ENCODE results near the gene MLLT3. TPM values are rescaled to one million over a fixed set of nuclear protein-coding genes. Genes with fewer than 3 reads are reported as not detected.

The MLLT3 gene
- total and polyA plus RNA-seq, 4 donors = 3.6 to 16.5 (median 6.6) TPM

GRCh38 chr9:20320921-20321320 lies 301.4 kb downstream of the MLLT3 start:
- WGBS, 2 donors = 78 to 86% methylated on average over 2 of the region's 2 CpGs
- no peaks in the 10 kb centered on the region for H3K27me3 ChIP-seq (ENCODE audit: control insufficient read depth in 1 of 2, insufficient read depth in 2 of 2, low read length in 1 of 2)
- ATAC-seq (ENCODE audit: low FRiP score) (no peak), DNase-seq (no peak)
- H3K36me3 ChIP-seq (ENCODE audit: control insufficient read depth in 1 of 2, insufficient read depth in 2 of 2, low read length in 1 of 2) = no peaks in the 10 kb centered on the region
- H3K4me3 ChIP-seq (ENCODE audit: low read length in 2 of 2) = no peak overlapping the region
- H3K9me3 ChIP-seq (ENCODE audit: control insufficient read depth, low read length) = no peaks in the 10 kb centered on the region
- no peak overlapping the region for H3K27ac ChIP-seq (ENCODE audit: low read depth in 1 of 2, low read length in 2 of 2)
- intact Hi-C loops (cut with DNase I) = no loop called here
- no peaks in the 10 kb centered on the region for H3K4me1 ChIP-seq (ENCODE audit: control insufficient read depth in 1 of 2, insufficient read depth in 2 of 2, low read length in 2 of 2)

GRCh38 chr9:20319641-20320337 lies 302.5 kb downstream of the MLLT3 start:
- ATAC-seq (ENCODE audit: low FRiP score) (no peak), DNase-seq (no peak)
- Histone ChIP-seq H3K27ac (ENCODE audit: low read depth in 1 of 2, low read length in 2 of 2) (no peak overlapping the region), H3K36me3 (ENCODE audit: control insufficient read depth in 1 of 2, insufficient read depth in 2 of 2, low read length in 1 of 2) (no peaks in the 10 kb centered on the region), H3K27me3 (ENCODE audit: control insufficient read depth in 1 of 2, insufficient read depth in 2 of 2, low read length in 1 of 2) (no peaks in the 10 kb centered on the region), H3K4me3 (ENCODE audit: low read length in 2 of 2) (no peak overlapping the region), H3K4me1 (ENCODE audit: control insufficient read depth in 1 of 2, insufficient read depth in 2 of 2, low read length in 2 of 2) (no peaks in the 10 kb centered on the region), H3K9me3 (ENCODE audit: control insufficient read depth, low read length) (no peaks in the 10 kb centered on the region)
- WGBS, 2 donors = 82 to 83% methylated on average over 7 of the region's 7 CpGs
- intact Hi-C loops (cut with DNase I) = no loop called here

- intact Hi-C loops (cut with DNase I) = no loop called here
- H3K27ac ChIP-seq (ENCODE audit: low read depth in 1 of 2, low read length in 2 of 2) = no peak overlapping the region
- DNase-seq (no peak), ATAC-seq (ENCODE audit: low FRiP score) (no peak)
- no peaks in the 10 kb centered on the region for H3K4me1 ChIP-seq (ENCODE audit: control insufficient read depth in 1 of 2, insufficient read depth in 2 of 2, low read length in 2 of 2)
- H3K9me3 ChIP-seq (ENCODE audit: control insufficient read depth, low read length) = no peaks in the 10 kb centered on the region
- WGBS, 2 donors = 49 to 63% methylated on average over 8 of the region's 8 CpGs
- no peaks in the 10 kb centered on the region for H3K27me3 ChIP-seq (ENCODE audit: control insufficient read depth in 1 of 2, insufficient read depth in 2 of 2, low read length in 1 of 2)
- H3K36me3 ChIP-seq (ENCODE audit: control insufficient read depth in 1 of 2, insufficient read depth in 2 of 2, low read length in 1 of 2) = no peaks in the 10 kb centered on the region
- H3K4me3 ChIP-seq (ENCODE audit: low read length in 2 of 2) = no peak overlapping the region
Measured at GRCh38 chr9:20319241-20319640, 303.1 kb downstream of the MLLT3 start.

GRCh38 chr9:20317701-20318100 lies 304.6 kb downstream of the MLLT3 start:
- Histone ChIP-seq H3K4me3 (ENCODE audit: low read length in 2 of 2) (no peak overlapping the region), H3K27ac (ENCODE audit: low read depth in 1 of 2, low read length in 2 of 2) (no peak overlapping the region), H3K36me3 (ENCODE audit: control insufficient read depth in 1 of 2, insufficient read depth in 2 of 2, low read length in 1 of 2) (no peaks in the 10 kb centered on the region), H3K9me3 (ENCODE audit: control insufficient read depth, low read length) (no peaks in the 10 kb centered on the region), H3K27me3 (ENCODE audit: control insufficient read depth in 1 of 2, insufficient read depth in 2 of 2, low read length in 1 of 2) (no peaks in the 10 kb centered on the region), H3K4me1 (ENCODE audit: control insufficient read depth in 1 of 2, insufficient read depth in 2 of 2, low read length in 2 of 2) (no peaks in the 10 kb centered on the region)
- no peak for ATAC-seq (ENCODE audit: low FRiP score)
- WGBS, 2 donors = 94 to 95% methylated on average over 5 of the region's 5 CpGs
- intact Hi-C loops (cut with DNase I) = no loop called here
- DNase-seq = no peak

GRCh38 chr9:20316372-20316771 lies 305.9 kb downstream of the MLLT3 start:
- no peak for ATAC-seq (ENCODE audit: low FRiP score)
- Histone ChIP-seq H3K4me1 (ENCODE audit: control insufficient read depth in 1 of 2, insufficient read depth in 2 of 2, low read length in 2 of 2) (no peaks in the 10 kb centered on the region), H3K27ac (ENCODE audit: low read depth in 1 of 2, low read length in 2 of 2) (no peak overlapping the region), H3K36me3 (ENCODE audit: control insufficient read depth in 1 of 2, insufficient read depth in 2 of 2, low read length in 1 of 2) (no peaks in the 10 kb centered on the region), H3K9me3 (ENCODE audit: control insufficient read depth, low read length) (no peaks in the 10 kb centered on the region), H3K4me3 (ENCODE audit: low read length in 2 of 2) (no peak overlapping the region), H3K27me3 (ENCODE audit: control insufficient read depth in 1 of 2, insufficient read depth in 2 of 2, low read length in 1 of 2) (no peaks in the 10 kb centered on the region)
- DNase-seq = no peak
- intact Hi-C loops (cut with DNase I) = no loop called here
- 86 to 88% methylated on average over 9 of the region's 9 CpGs for WGBS, 2 donors

GRCh38 chr9:20315677-20316076 lies 306.6 kb downstream of the MLLT3 start:
- no peak overlapping the region for H3K4me3 ChIP-seq (ENCODE audit: low read length in 2 of 2)
- H3K27me3 ChIP-seq (ENCODE audit: control insufficient read depth in 1 of 2, insufficient read depth in 2 of 2, low read length in 1 of 2) = no peaks in the 10 kb centered on the region
- H3K4me1 ChIP-seq (ENCODE audit: control insufficient read depth in 1 of 2, insufficient read depth in 2 of 2, low read length in 2 of 2) = no peaks in the 10 kb centered on the region
- no peak for ATAC-seq (ENCODE audit: low FRiP score)
- intact Hi-C loops (cut with DNase I) = no loop called here
- WGBS, 2 donors = 52 to 57% methylated on average over 2 of the region's 2 CpGs
- no peaks in the 10 kb centered on the region for H3K36me3 ChIP-seq (ENCODE audit: control insufficient read depth in 1 of 2, insufficient read depth in 2 of 2, low read length in 1 of 2)
- no peaks in the 10 kb centered on the region for H3K9me3 ChIP-seq (ENCODE audit: control insufficient read depth, low read length)
- no peak for DNase-seq
- no peak overlapping the region for H3K27ac ChIP-seq (ENCODE audit: low read depth in 1 of 2, low read length in 2 of 2)

GRCh38 chr9:20314981-20315380 lies 307.3 kb downstream of the MLLT3 start:
- intact Hi-C loops (cut with DNase I) = no loop called here
- 87% methylated on average over 3 of the region's 3 CpGs for WGBS, 2 donors

GRCh38 chr9:20313415-20313814 lies 308.9 kb downstream of the MLLT3 start:
- Histone ChIP-seq H3K36me3 (ENCODE audit: control insufficient read depth in 1 of 2, insufficient read depth in 2 of 2, low read length in 1 of 2) (no peaks in the 10 kb centered on the region), H3K27me3 (ENCODE audit: control insufficient read depth in 1 of 2, insufficient read depth in 2 of 2, low read length in 1 of 2) (no peaks in the 10 kb centered on the region), H3K4me1 (ENCODE audit: control insufficient read depth in 1 of 2, insufficient read depth in 2 of 2, low read length in 2 of 2) (no peaks in the 10 kb centered on the region), H3K9me3 (ENCODE audit: control insufficient read depth, low read length) (no peaks in the 10 kb centered on the region), H3K27ac (ENCODE audit: low read depth in 1 of 2, low read length in 2 of 2) (no peak overlapping the region), H3K4me3 (ENCODE audit: low read length in 2 of 2) (no peak overlapping the region)
- intact Hi-C loops (cut with DNase I) = no loop called here
- WGBS, 2 donors = 15 to 25% methylated on average over 1 of the region's 1 CpG
- no peak for ATAC-seq (ENCODE audit: low FRiP score)
- no peak for DNase-seq

More at GRCh38 chr9:20314981-20315380, 307.3 kb downstream of the MLLT3 start:
- ATAC-seq (ENCODE audit: low FRiP score) = no peak
- DNase-seq = no peak
- Histone ChIP-seq H3K4me1 (ENCODE audit: control insufficient read depth in 1 of 2, insufficient read depth in 2 of 2, low read length in 2 of 2) (no peaks in the 10 kb centered on the region), H3K27ac (ENCODE audit: low read depth in 1 of 2, low read length in 2 of 2) (no peak overlapping the region), H3K4me3 (ENCODE audit: low read length in 2 of 2) (no peak overlapping the region), H3K9me3 (ENCODE audit: control insufficient read depth, low read length) (no peaks in the 10 kb centered on the region), H3K36me3 (ENCODE audit: control insufficient read depth in 1 of 2, insufficient read depth in 2 of 2, low read length in 1 of 2) (no peaks in the 10 kb centered on the region), H3K27me3 (ENCODE audit: control insufficient read depth in 1 of 2, insufficient read depth in 2 of 2, low read length in 1 of 2) (no peaks in the 10 kb centered on the region)

- ATAC-seq (ENCODE audit: low FRiP score) (no peak), DNase-seq (no peak)
- H3K36me3 ChIP-seq (ENCODE audit: control insufficient read depth in 1 of 2, insufficient read depth in 2 of 2, low read length in 1 of 2) = no peaks in the 10 kb centered on the region
- intact Hi-C loops (cut with DNase I) = no loop called here
- H3K27me3 ChIP-seq (ENCODE audit: control insufficient read depth in 1 of 2, insufficient read depth in 2 of 2, low read length in 1 of 2) = no peaks in the 10 kb centered on the region
- H3K9me3 ChIP-seq (ENCODE audit: control insufficient read depth, low read length) = no peaks in the 10 kb centered on the region
- no peaks in the 10 kb centered on the region for H3K4me1 ChIP-seq (ENCODE audit: control insufficient read depth in 1 of 2, insufficient read depth in 2 of 2, low read length in 2 of 2)
- no peak overlapping the region for H3K27ac ChIP-seq (ENCODE audit: low read depth in 1 of 2, low read length in 2 of 2)
- H3K4me3 ChIP-seq (ENCODE audit: low read length in 2 of 2) = no peak overlapping the region
Measured at GRCh38 chr9:20312732-20313131, 309.6 kb downstream of the MLLT3 start.
